GM23338 (cell line): ENCODE results near the gene CSNK1A1L. TPM values are rescaled to one million over a fixed set of nuclear protein-coding genes. Genes with fewer than 3 reads are reported as not detected.
A peak's percentile ranks its signal among the peaks of the same experiment; 100 is the strongest.

Experiments used
- ATAC-seq: fragments of 200-7000 bp; cut with Tn5 transposase; 3 replicates; pipeline ENCODE4 v1.9.1; 2020
- DNase-seq: peaks from one replicate; pipeline ENCODE4 v3.0.0-alpha.2; 2015; ENCODE audit warnings: low spot score
- H2AFZ ChIP-seq: fragments of 200-600 bp; sonication (generic); 2 replicates; pipeline ENCODE4 v1.8.0; 2016; ENCODE audit warnings: antibody characterized with exemption, mild to moderate bottlenecking, moderate library complexity
- H3F3A ChIP-seq: fragments of 200-600 bp; sonication (generic); replicated peaks from 2 replicates; pipeline ENCODE4 v1.8.0; 2017; ENCODE audit warnings: antibody characterized with exemption, mixed run types, low read depth
- H3K27ac ChIP-seq: fragments of 200-600 bp; sonication (generic); 2 replicates; pipeline ENCODE4 v1.6.1; 2016; ENCODE audit warnings: low read depth
- H3K27me3 ChIP-seq: fragments of 200-600 bp; sonication (generic); 2 replicates; pipeline ENCODE4 v1.8.0; 2016; ENCODE audit warnings: mild to moderate bottlenecking, mixed run types, moderate library complexity; ENCODE audit not compliant: insufficient read depth
- H3K36me3 ChIP-seq: fragments of 200-600 bp; sonication (generic); 2 replicates; pipeline ENCODE4 v1.8.0; 2016; ENCODE audit warnings: mild to moderate bottlenecking; ENCODE audit not compliant: insufficient read depth
- H3K4me1 ChIP-seq: fragments of 200-600 bp; sonication (generic); 2 replicates; pipeline ENCODE4 v1.8.0; 2016; ENCODE audit warnings: mild to moderate bottlenecking, moderate library complexity; ENCODE audit not compliant: insufficient read depth
- H3K4me2 ChIP-seq: fragments of 200-600 bp; sonication (generic); 2 replicates; pipeline ENCODE4 v1.7.1; 2017; ENCODE audit warnings: mixed run types
- H3K4me3 ChIP-seq: fragments of 200-600 bp; sonication (generic); 2 replicates; pipeline ENCODE4 v1.6.1; 2016; ENCODE audit warnings: mixed run types
- H3K79me2 ChIP-seq: fragments of 200-600 bp; sonication (generic); replicated peaks from 2 replicates; pipeline ENCODE4 v1.8.0; 2017; ENCODE audit warnings: mild to moderate bottlenecking; ENCODE audit not compliant: insufficient read depth
- H3K9me2 ChIP-seq: fragments of 200-600 bp; sonication (generic); 2 replicates; pipeline ENCODE4 v1.8.0; 2017; ENCODE audit not compliant: insufficient read depth
- H4K20me1 ChIP-seq: fragments of 200-600 bp; sonication (generic); replicated peaks from 2 replicates; pipeline ENCODE4 v1.8.0; 2017; ENCODE audit warnings: mild to moderate bottlenecking; ENCODE audit not compliant: insufficient read depth
- H3K27ac Mint-ChIP-seq: 2 replicates; pipeline ENCODE4 v1.8.0; 2020; ENCODE audit warnings: inconsistent platforms, mild to moderate bottlenecking, moderate library complexity, mixed read lengths
- H3K27me3 Mint-ChIP-seq: 3 replicates; pipeline ENCODE4 v1.8.0; 2022; ENCODE audit warnings: low read depth, mild to moderate bottlenecking, moderate library complexity, mixed read lengths, inconsistent platforms; ENCODE audit not compliant: insufficient read depth, poor library complexity
- H3K36me3 Mint-ChIP-seq: 3 replicates; pipeline ENCODE4 v1.8.0; 2021; ENCODE audit warnings: low read depth, mild to moderate bottlenecking, inconsistent platforms, moderate library complexity, mixed read lengths
- H3K4me1 Mint-ChIP-seq: 3 replicates; pipeline ENCODE4 v1.8.0; 2020; ENCODE audit warnings: mild to moderate bottlenecking, inconsistent platforms, mixed read lengths
- H3K4me3 Mint-ChIP-seq: 3 replicates; pipeline ENCODE4 v1.8.0; 2021; ENCODE audit warnings: moderate library complexity, mild to moderate bottlenecking, inconsistent platforms, mixed read lengths
- H3K9me3 Mint-ChIP-seq: 3 replicates; pipeline ENCODE4 v1.8.0; 2020; ENCODE audit warnings: moderate library complexity, mild to moderate bottlenecking, inconsistent platforms, mixed read lengths
- CREB1 ChIP-seq: fragments of 250-450 bp; sonication (Bioruptor Pico); IDR thresholded peaks from 2 replicates; pipeline ENCODE4 v1.5.0; 2020; ENCODE audit warnings: low read depth, mild to moderate bottlenecking, moderate library complexity
- CTCF ChIP-seq, 2 experiments: fragments of 200-600 bp in 1 of 2; sonication (generic) in 1 of 2; conservative IDR thresholded peaks; 2 replicates each; pipeline versions ENCODE4 v1.5.1 to v1.6.1; 2016 to 2017; ENCODE audit warnings: antibody characterized with exemption in 2 of 2, low read depth in 2 of 2, mild to moderate bottlenecking in 2 of 2, moderate library complexity in 1 of 2
- EZH2 ChIP-seq: fragments of 200-600 bp; sonication (generic); IDR thresholded peaks from one replicate; pipeline ENCODE4 v1.8.0; 2017; ENCODE audit warnings: antibody characterized with exemption, mild to moderate bottlenecking, low read depth; ENCODE audit not compliant: unreplicated experiment
- JUNB ChIP-seq: IDR thresholded peaks from one replicate; pipeline ENCODE4 v1.6.1; 2016; ENCODE audit warnings: antibody characterized with exemption; ENCODE audit not compliant: unreplicated experiment
- NANOG ChIP-seq: IDR thresholded peaks from 2 replicates; pipeline ENCODE4 v1.6.1; 2016; ENCODE audit warnings: antibody characterized with exemption, borderline replicate concordance
- POLR2AphosphoS5 ChIP-seq: IDR thresholded peaks from 2 replicates; pipeline ENCODE4 v1.6.1; 2016; ENCODE audit warnings: antibody characterized with exemption, low read depth
- REST ChIP-seq: IDR thresholded peaks from one replicate; pipeline ENCODE4 v1.6.1; 2018; ENCODE audit warnings: antibody characterized with exemption; ENCODE audit not compliant: unreplicated experiment
- ZNF114 ChIP-seq: fragments of 250-450 bp; sonication (Bioruptor Pico); IDR thresholded peaks from 2 replicates; pipeline ENCODE4 v1.5.0; 2020; ENCODE audit warnings: mild to moderate bottlenecking, moderate library complexity
- polyA plus RNA-seq: library from polyadenylated mRNA; unstranded; fragments of >200 nt; fragmentation: Nextera tagmentation; extraction: Ambion mirVana; gene quantifications from 2 replicates; pipeline ENCODE4 v1.2.1, GENCODE V29; 2016
- total RNA-seq: library from RNA; depleted of rRNA; stranded (reverse); fragments of >200 nt; shearing (Covaris generic); gene quantifications from 2 replicates; pipeline ENCODE4 v1.2.3, GENCODE V29; 2014
- TF ChIP-seq, protein P1 (sequence below): IDR thresholded peaks from 2 replicates; pipeline ENCODE4 v1.6.1; 2016; ENCODE audit warnings: antibody characterized with exemption

Gene CSNK1A1L
- total and polyA plus RNA-seq, 2 experiments from 2014 or later: not detected

- TF ChIP-seq REST: no peak
- TF ChIP-seq EZH2: no peak
Measured at GRCh38 chr13:37076818-37077217, 28.6 kb downstream of the CSNK1A1L start (continued).

DNA sequence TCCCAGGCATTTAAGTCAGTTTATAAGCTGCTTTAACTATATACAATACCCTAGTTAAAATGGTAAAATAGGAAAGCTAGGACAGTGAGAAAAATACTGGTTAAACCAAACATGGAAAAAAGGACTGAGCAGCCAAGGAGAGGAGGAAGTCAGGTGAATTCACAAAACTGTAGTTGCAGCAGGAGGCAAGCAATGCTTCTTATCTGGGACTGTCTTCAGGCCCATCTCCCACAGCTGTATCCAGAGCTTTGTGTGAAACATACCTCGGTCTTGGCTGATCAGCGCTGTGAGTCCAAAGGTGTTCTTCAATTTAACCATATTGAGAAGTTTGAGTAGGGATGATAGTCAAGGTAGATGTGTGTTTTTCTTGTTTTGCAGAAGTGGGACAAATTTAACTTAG, 30.3 kb downstream of the CSNK1A1L start:
- H3K9me3 Mint-ChIP-seq: no peaks in the 10 kb centered on the region
- TF ChIP-seq, protein P1, sequence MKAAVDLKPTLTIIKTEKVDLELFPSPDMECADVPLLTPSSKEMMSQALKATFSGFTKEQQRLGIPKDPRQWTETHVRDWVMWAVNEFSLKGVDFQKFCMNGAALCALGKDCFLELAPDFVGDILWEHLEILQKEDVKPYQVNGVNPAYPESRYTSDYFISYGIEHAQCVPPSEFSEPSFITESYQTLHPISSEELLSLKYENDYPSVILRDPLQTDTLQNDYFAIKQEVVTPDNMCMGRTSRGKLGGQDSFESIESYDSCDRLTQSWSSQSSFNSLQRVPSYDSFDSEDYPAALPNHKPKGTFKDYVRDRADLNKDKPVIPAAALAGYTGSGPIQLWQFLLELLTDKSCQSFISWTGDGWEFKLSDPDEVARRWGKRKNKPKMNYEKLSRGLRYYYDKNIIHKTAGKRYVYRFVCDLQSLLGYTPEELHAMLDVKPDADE: no peak
- TF ChIP-seq POLR2AphosphoS5: no peak
- no peak for TF ChIP-seq NANOG
- no peak for TF ChIP-seq ZNF114 (CRISPR knock-in tag)
- TF ChIP-seq CTCF (conservative IDR thresholded peaks at IDR 0.05; ENCODE audit: low read depth in 2 of 2): no peak
- TF ChIP-seq CREB1 (CRISPR knock-in tag): no peak
- TF ChIP-seq JUNB: no peak
- no peaks in the 10 kb centered on the region for H3K27me3 Mint-ChIP-seq
- Histone ChIP-seq H3K27me3 (no peaks in the 10 kb centered on the region), H3K9me2 (no peaks in the 10 kb centered on the region), H3K4me3 (no peak overlapping the region), H2AFZ (peak overlapping the region; percentile 45; the same call in 1 of the 2 replicates), H3K4me1 (no peaks in the 10 kb centered on the region), H3K79me2 (no peaks in the 10 kb centered on the region), H3K36me3 (no peaks in the 10 kb centered on the region), H4K20me1 (no peaks in the 10 kb centered on the region), H3K27ac (no peak overlapping the region), H3F3A (no peaks in the 10 kb centered on the region), H3K4me2 (no peak overlapping the region)
- DNase-seq (peak; percentile 8), ATAC-seq (peak; percentile 67)
- H3K4me3 Mint-ChIP-seq: no peak overlapping the region
- peaks cover 3% of the 10 kb centered on the region; the same call in 2 of the 3 replicates for H3K4me1 Mint-ChIP-seq
- no peaks in the 10 kb centered on the region for H3K36me3 Mint-ChIP-seq
- H3K27ac Mint-ChIP-seq: no peak overlapping the region
